Peyer's patch (tissue), 4 donors: Measurements from ENCODE around the gene FNDC3B. TPM values are rescaled to one million over a fixed set of nuclear protein-coding genes. Genes with fewer than 3 reads are reported as not detected.

Experiments
- DNase-seq, 3 donors: peaks; one replicate each; pipeline ENCODE4 v3.0.0-alpha.2; 2017 to 2019
- H3K27ac ChIP-seq, 4 donors: fragments of 200-600 bp; sonication (generic); one replicate each; pipeline ENCODE4 v1.5.1; 2016 to 2019
- H3K27me3 ChIP-seq, 2 donors: fragments of 200-600 bp; sonication (generic); one replicate each; pipeline ENCODE4 v1.5.1; 2019
- H3K36me3 ChIP-seq, 3 donors: fragments of 200-600 bp; sonication (generic); one replicate each; pipeline ENCODE4 v1.5.1; 2016 to 2019
- H3K4me1 ChIP-seq, 4 donors: fragments of 200-600 bp; sonication (generic); one replicate each; pipeline ENCODE4 v1.5.1; 2016 to 2019
- H3K4me3 ChIP-seq, 4 donors: fragments of 200-600 bp; sonication (generic); 1 replicate in 3 of 4; 2 replicates in 1 of 4; pipeline ENCODE4 v1.5.1; 2016 to 2019; ENCODE audit warnings: mild to moderate bottlenecking in 1 of 4
- H3K9me3 ChIP-seq, 4 donors: fragments of 200-600 bp; sonication (generic); one replicate each; pipeline ENCODE4 v1.5.1; 2016 to 2019; ENCODE audit warnings: mild to moderate bottlenecking in 1 of 4
- CTCF ChIP-seq, 6 experiments: fragments of 450-650 bp in 4 of 6; fragments of 200-600 bp in 2 of 6; sonication (generic) in 1 of 6; IDR thresholded peaks; one replicate each; pipeline ENCODE4 v1.5.1; 2017 to 2019; ENCODE audit warnings: antibody characterized with exemption in 6 of 6, mild to moderate bottlenecking in 3 of 6, moderate library complexity in 1 of 6
- POLR2A ChIP-seq, 2 donors: fragments of 450-650 bp; IDR thresholded peaks; one replicate each; pipeline ENCODE4 v1.5.1; 2017; ENCODE audit warnings: antibody characterized with exemption in 2 of 2, mild to moderate bottlenecking in 2 of 2, moderate library complexity in 2 of 2
- total RNA-seq, 4 donors: library from RNA; depleted of rRNA; stranded (reverse); fragments of >200 nt; gene quantifications; one replicate each; pipeline ENCODE4 v1.1.0, GENCODE V29; 2016

Gene FNDC3B
- total RNA-seq, 4 donors from 2014 or later: 28.7 to 74.3 (median 54.6) TPM

- no peak for TF ChIP-seq CTCF (IDR thresholded peaks at IDR 0.05)
- no peak for TF ChIP-seq POLR2A (IDR thresholded peaks at IDR 0.05)
- DNase-seq: no peak
- no peaks in the 10 kb centered on the region for H3K4me1 ChIP-seq
- peaks cover 0 to 32% (median 3%) of the 10 kb centered on the region in 3 donors for H3K36me3 ChIP-seq
- H3K9me3 ChIP-seq: peaks cover 0 to 4% (median 0%) of the 10 kb centered on the region in 4 donors
- H3K27ac ChIP-seq: no peak overlapping the region
- H3K27me3 ChIP-seq: no peaks in the 10 kb centered on the region
- H3K4me3 ChIP-seq: no peak overlapping the region
Observed at GRCh38 chr3:172383306-172383796, 344.0 kb downstream of the FNDC3B start.

- Histone ChIP-seq H3K36me3 (peaks cover 0 to 17% (median 3%) of the 10 kb centered on the region in 3 donors), H3K27me3 (no peaks in the 10 kb centered on the region), H3K9me3 (no peaks in the 10 kb centered on the region), H3K4me1 (no peaks in the 10 kb centered on the region), H3K27ac (no peak overlapping the region), H3K4me3 (no peak overlapping the region)
- no peak for DNase-seq
- TF ChIP-seq POLR2A (IDR thresholded peaks at IDR 0.05) (no peak), CTCF (IDR thresholded peaks at IDR 0.05) (no peak)
Observed at GRCh38 chr3:172384836-172385235, 345.5 kb downstream of the FNDC3B start.

GRCh38 chr3:172387728-172388127 is 348.4 kb downstream of the FNDC3B start:
- TF ChIP-seq CTCF (IDR thresholded peaks at IDR 0.05): no peak
- TF ChIP-seq POLR2A (IDR thresholded peaks at IDR 0.05): no peak
- H3K9me3 ChIP-seq: no peaks in the 10 kb centered on the region
- no peaks in the 10 kb centered on the region for H3K4me1 ChIP-seq
- H3K4me3 ChIP-seq: no peak overlapping the region
- H3K27ac ChIP-seq: no peak overlapping the region
- no peak for DNase-seq
- no peaks in the 10 kb centered on the region for H3K27me3 ChIP-seq
- H3K36me3 ChIP-seq: no peaks in the 10 kb centered on the region

- no peak for TF ChIP-seq POLR2A (IDR thresholded peaks at IDR 0.05)
- no peak for TF ChIP-seq CTCF (IDR thresholded peaks at IDR 0.05)
- Histone ChIP-seq H3K27ac (no peak overlapping the region), H3K27me3 (no peaks in the 10 kb centered on the region), H3K36me3 (no peaks in the 10 kb centered on the region), H3K4me1 (no peaks in the 10 kb centered on the region), H3K9me3 (no peaks in the 10 kb centered on the region), H3K4me3 (no peak overlapping the region)
- no peak for DNase-seq
Observed at GRCh38 chr3:172388412-172389078, 349.2 kb downstream of the FNDC3B start.

GRCh38 chr3:172390792-172391191 is 351.4 kb downstream of the FNDC3B start:
- no peak overlapping the region for H3K4me3 ChIP-seq
- TF ChIP-seq POLR2A (IDR thresholded peaks at IDR 0.05) (no peak), CTCF (IDR thresholded peaks at IDR 0.05) (no peak)
- H3K9me3 ChIP-seq: no peaks in the 10 kb centered on the region
- H3K27me3 ChIP-seq: no peaks in the 10 kb centered on the region
- no peaks in the 10 kb centered on the region for H3K36me3 ChIP-seq
- no peak for DNase-seq
- no peak overlapping the region for H3K27ac ChIP-seq
- H3K4me1 ChIP-seq: no peaks in the 10 kb centered on the region
